Nephron progenitor cell (in vitro differentiated cells): ENCODE measurements around the gene MYO1A.

Experiments
- DNase-seq: peaks from one replicate; pipeline ENCODE4 v3.0.0; 2021
- H3K27ac Mint-ChIP-seq: 2 replicates; pipeline ENCODE4 v1.8.0; 2021; ENCODE audit warnings: mild to moderate bottlenecking, moderate library complexity, mixed read lengths
- H3K27me3 Mint-ChIP-seq: 2 replicates; pipeline ENCODE4 v1.8.0; 2021; ENCODE audit warnings: mild to moderate bottlenecking, low read depth, mixed read lengths; ENCODE audit not compliant: poor library complexity
- H3K36me3 Mint-ChIP-seq: 2 replicates; pipeline ENCODE4 v1.8.0; 2021; ENCODE audit warnings: low read depth, mixed read lengths
- H3K4me1 Mint-ChIP-seq: 2 replicates; pipeline ENCODE4 v1.8.0; 2021; ENCODE audit warnings: mixed read lengths
- H3K4me3 Mint-ChIP-seq: 2 replicates; pipeline ENCODE4 v1.8.0; 2021; ENCODE audit warnings: mild to moderate bottlenecking, moderate library complexity, mixed read lengths
- H3K9me3 Mint-ChIP-seq: 2 replicates; pipeline ENCODE4 v1.8.0; 2021; ENCODE audit warnings: mild to moderate bottlenecking, moderate library complexity, mixed read lengths
- CTCF ChIP-seq: fragments of 200-600 bp; sonication (generic); IDR thresholded peaks from 2 replicates; pipeline ENCODE4 v1.5.0; 2021; ENCODE audit warnings: antibody characterized with exemption

MYO1A gene

GRCh38 chr12:57016348-57016747 is 33.6 kb downstream of the MYO1A start, which contains the start of gene TAC3:
TSS of gene TAC3 (minus strand) at chr12:57016529. CDS start at chr12:57015797, 732 bp downstream.
- Mint-ChIP-seq H3K27me3 (peaks cover 51% of the 10 kb centered on the region), H3K4me1 (peaks cover 27% of the 10 kb centered on the region), H3K36me3 (no peaks in the 10 kb centered on the region), H3K27ac (no peak within 1 kb of the TSS), H3K9me3 (no peaks in the 10 kb centered on the region), H3K4me3 (no peak within 1 kb of the TSS)
- TF ChIP-seq CTCF = no peak
- DNase-seq = peak; percentile 26

GRCh38 chr12:57012600-57013465 is 37.1 kb downstream of the MYO1A start:
- Mint-ChIP-seq H3K27me3 (peaks cover 50% of the 10 kb centered on the region), H3K9me3 (no peaks in the 10 kb centered on the region), H3K4me3 (no peak overlapping the region), H3K36me3 (no peaks in the 10 kb centered on the region), H3K27ac (no peak overlapping the region), H3K4me1 (peaks cover 25% of the 10 kb centered on the region)
- no peak for DNase-seq
- TF ChIP-seq CTCF = no peak

GRCh38 chr12:57011438-57012424 is 38.2 kb downstream of the MYO1A start:
- no peaks in the 10 kb centered on the region for H3K9me3 Mint-ChIP-seq
- peaks cover 47% of the 10 kb centered on the region for H3K27me3 Mint-ChIP-seq
- peaks cover 27% of the 10 kb centered on the region for H3K4me1 Mint-ChIP-seq
- no peaks in the 10 kb centered on the region for H3K36me3 Mint-ChIP-seq
- peak overlapping the region; percentile 19 for H3K27ac Mint-ChIP-seq
- TF ChIP-seq CTCF = no peak
- no peak overlapping the region for H3K4me3 Mint-ChIP-seq
- DNase-seq = no peak

GRCh38 chr12:57010627-57011247 is 39.2 kb downstream of the MYO1A start:
- Mint-ChIP-seq H3K9me3 (no peaks in the 10 kb centered on the region), H3K27me3 (peaks cover 41% of the 10 kb centered on the region), H3K36me3 (no peaks in the 10 kb centered on the region), H3K27ac (no peak overlapping the region), H3K4me3 (no peak overlapping the region), H3K4me1 (peaks cover 29% of the 10 kb centered on the region)
- DNase-seq = no peak
- TF ChIP-seq CTCF = no peak

GRCh38 chr12:57009949-57010626 is 39.8 kb downstream of the MYO1A start:
- no peak overlapping the region for H3K4me3 Mint-ChIP-seq
- peaks cover 35% of the 10 kb centered on the region for H3K4me1 Mint-ChIP-seq
- no peaks in the 10 kb centered on the region for H3K9me3 Mint-ChIP-seq
- no peak for TF ChIP-seq CTCF
- no peak for DNase-seq
- peaks cover 5% of the 10 kb centered on the region for H3K36me3 Mint-ChIP-seq
- peaks cover 36% of the 10 kb centered on the region for H3K27me3 Mint-ChIP-seq
- H3K27ac Mint-ChIP-seq = no peak overlapping the region
